HuH-7 (cell line): ENCODE results near the gene AAR2.

ENCODE experiments used
- DNase-seq: peaks from one replicate; pipeline ENCODE4 v3.0.0; 2011; ENCODE audit warnings: low spot score

AAR2 gene

DNA sequence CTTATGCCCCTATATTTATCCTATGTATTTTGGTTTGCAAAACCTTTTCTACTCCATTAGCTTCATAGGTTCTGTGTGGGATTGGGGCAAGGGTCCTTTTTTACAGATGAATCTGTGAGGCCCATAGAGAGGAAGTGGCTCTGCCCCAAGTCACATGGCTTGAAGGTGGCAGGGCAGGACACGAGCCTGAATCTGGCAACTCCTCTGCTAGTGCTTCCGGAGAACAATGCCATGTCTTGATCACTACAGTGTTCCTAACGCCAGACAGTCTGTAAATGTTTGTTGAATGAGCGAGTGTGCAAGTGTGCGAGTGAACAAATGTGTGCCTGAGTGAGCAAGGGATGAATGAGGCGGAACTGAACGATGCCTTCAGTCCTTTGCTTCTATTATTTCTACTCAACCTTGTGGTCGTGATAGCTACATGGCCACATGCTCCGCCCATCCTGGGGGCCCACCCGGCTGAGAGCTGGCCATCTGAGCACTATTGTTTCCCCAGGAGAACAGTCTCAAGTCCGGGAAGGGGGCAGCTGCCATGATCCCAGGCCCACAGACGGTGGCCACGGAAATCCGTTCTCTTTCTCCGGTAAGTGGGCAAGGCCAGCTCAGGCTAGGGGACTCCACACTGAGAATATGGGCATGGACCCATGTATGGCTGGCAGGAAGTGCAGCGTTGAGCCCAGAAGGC is 17.8 kb upstream of the AAR2 start:
- no peak for DNase-seq

- DNase-seq: no peak
Observed at GRCh38 chr20:36219671-36220220, 16.5 kb upstream of the AAR2 start.

GRCh38 chr20:36225666-36226065 is 10.6 kb upstream of the AAR2 start:
- DNase-seq: no peak

DNA sequence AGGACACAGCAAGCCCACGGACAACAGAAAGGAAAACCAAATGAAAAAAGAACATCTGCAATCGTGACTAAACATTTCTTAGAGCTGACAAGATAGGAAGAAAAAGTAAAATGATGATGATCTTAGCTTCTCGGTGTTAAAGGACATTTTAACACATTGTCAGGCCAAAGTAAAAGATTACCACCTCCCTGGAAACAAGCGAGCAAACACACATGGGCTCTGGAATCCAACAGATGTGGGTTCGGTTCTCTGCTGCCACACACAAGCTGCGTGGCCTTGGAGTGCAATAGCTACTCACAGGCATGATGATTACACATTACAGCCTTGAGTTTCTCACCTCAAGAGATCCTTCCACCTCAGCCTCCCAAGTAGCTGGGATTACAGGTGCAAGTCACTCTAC is 7.5 kb upstream of the AAR2 start:
- DNase-seq: no peak

DNA sequence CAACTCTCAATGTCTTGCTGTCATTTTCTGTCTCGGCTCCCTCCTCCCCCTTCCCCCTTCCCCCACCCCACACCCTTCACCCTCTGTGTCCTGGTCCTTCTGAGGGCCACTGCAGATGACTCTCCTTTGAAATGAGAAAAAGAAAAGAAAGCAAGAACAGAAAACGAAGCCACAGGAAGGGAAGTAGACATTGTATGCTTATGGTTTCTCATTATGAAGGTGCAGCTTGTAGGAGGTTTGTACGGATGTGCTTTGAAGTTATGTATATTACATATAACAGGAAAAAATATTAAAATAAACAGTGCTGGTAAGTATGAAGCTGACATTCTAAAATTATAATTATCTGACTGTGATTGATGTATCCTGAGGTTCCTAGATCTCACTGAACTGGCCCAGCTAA is 6.3 kb upstream of the AAR2 start:
- DNase-seq: no peak

- DNase-seq: no peak
Observed at GRCh38 chr20:36231331-36231730, 4.9 kb upstream of the AAR2 start.

- no peak for DNase-seq
Observed at GRCh38 chr20:36234771-36235320, 1.4 kb upstream of the AAR2 start.

DNA sequence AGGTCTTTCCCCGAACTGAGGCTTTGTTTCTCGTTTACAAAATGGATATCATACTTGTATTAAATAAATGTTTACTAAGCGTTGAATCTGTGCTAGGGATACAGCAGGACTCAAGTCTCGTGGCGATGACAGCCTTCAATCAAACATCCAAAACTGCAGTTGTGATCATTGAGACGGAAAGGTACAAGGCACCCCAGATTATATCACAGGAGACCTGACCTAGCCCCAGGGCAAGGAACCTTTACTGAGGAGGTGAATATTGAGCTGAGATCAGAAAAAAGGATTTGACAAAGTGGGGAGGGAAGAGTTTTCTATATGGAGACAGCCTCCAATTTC is 476 bp downstream of the AAR2 start:
- no peak for DNase-seq

DNA sequence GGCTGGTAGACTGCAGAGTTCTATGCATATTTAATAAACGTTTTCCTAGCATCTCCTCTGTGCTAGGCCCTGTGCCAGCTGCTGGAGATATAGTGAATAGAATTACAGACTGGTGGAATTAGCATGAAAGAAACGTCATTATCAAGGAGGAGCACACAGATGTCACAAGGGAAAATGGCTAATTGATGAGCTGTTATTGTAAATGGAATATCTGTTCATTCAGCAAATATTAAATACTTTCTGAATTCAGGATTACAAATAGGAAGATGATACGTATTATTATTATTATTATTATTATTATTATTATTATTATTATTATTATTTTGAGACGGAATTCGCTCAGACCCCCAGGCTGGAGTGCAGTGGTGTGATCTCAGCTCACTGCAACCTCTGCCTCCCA is 1.2 kb downstream of the AAR2 start:
- no peak for DNase-seq

- DNase-seq: no peak
Observed at GRCh38 chr20:36238153-36238552, 1.9 kb downstream of the AAR2 start.

DNA sequence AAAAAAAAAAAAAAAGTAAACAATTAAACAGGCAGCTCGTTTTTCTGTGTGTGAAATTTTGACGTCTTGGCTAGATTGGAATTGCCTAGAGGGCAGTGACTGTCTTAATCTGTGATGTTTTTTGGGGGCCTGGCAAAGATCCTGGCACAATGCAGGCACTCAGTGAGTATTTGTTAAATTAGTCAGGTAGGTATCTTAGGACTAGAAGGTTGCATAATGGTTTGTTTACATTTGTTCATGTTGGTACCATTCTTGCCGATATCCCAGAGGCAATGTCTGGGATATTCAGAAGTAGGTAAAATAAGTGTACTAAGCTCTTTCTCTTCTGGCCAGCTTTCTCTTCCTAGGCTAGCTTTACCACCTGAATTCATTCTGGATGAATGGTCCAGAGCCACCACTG is 2.5 kb downstream of the AAR2 start:
- DNase-seq: no peak

DNA sequence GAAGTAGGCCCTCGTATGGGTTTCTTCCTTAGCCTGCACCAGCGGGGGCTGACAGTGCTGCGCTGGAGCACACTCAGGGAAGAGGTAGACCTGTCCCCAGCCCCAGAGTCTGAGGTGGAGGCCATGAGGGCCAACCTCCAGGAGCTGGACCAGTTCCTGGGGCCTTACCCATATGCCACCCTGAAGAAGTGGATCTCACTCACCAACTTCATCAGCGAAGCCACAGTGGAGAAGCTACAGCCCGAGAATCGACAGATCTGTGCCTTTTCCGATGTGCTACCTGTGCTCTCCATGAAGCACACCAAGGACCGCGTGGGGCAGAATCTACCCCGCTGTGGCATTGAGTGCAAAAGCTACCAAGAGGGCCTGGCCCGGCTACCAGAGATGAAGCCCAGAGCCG is 3.8 kb downstream of the AAR2 start:
- no peak for DNase-seq

DNA sequence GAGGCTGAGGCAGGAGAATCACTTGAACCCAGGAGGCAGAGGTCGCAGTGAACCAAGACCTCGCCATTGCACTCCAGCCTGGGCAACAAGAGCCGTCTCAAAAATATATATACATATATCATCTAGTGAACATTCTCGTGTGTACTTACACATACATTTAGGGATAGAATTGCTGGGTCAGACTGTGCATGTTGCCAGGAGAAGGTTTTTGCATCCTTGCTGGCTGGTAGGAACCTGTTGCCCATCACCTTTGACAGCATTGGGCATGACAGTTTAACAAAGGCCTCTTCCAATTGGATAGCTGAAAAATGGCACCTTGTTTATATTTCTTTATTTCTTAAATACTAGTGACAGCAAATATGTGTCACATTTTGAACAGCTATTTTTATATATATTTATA is 5.4 kb downstream of the AAR2 start:
- no peak for DNase-seq

GRCh38 chr20:36243726-36244125 is 7.4 kb downstream of the AAR2 start:
- DNase-seq: no peak

- DNase-seq: no peak
Observed at GRCh38 chr20:36246401-36246800, 10.1 kb downstream of the AAR2 start.

DNA sequence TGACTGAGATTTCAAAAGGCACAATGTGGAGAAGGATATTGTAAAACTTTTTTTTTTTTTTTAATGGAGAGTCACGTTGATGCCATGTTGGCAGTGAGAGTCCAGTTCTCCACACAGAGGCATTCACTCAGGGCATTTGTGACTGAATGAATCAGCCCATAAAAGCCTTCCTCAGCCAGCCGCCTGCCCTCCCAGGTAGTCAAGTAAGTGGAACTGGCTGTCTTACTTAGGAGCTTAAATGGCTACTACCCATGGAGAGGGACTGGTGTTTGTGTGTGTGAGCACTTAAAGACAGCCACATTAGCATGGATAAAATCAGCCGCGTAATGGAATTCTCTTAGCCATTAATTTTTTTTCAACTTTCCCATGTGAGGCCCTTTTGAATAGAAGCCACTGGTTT is 12.6 kb downstream of the AAR2 start:
- no peak for DNase-seq

- no peak for DNase-seq
Observed at GRCh38 chr20:36249450-36249849, 13.2 kb downstream of the AAR2 start.

GRCh38 chr20:36251426-36251825 is 15.1 kb downstream of the AAR2 start:
- no peak for DNase-seq

DNA sequence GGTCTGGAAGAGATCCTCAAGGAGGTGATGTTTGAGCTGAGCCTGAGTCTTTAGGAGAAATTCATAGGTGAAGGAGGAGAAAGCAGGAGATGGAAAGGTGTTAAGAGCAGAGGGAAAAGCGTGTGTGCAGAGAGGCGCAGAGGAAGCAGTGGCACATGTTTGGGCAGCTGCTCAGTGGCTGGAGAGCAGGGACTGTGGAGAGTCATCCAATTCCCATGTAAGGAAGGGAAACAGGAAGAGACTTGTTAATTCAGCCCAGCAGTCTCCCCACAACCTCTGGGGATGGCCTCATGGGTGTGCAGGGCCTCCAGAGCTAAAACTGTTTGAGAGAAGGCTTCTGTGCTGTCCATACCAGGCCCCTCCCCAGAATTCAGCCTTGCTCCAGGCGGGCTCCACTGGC is 16.2 kb downstream of the AAR2 start:
- DNase-seq: no peak

DNA sequence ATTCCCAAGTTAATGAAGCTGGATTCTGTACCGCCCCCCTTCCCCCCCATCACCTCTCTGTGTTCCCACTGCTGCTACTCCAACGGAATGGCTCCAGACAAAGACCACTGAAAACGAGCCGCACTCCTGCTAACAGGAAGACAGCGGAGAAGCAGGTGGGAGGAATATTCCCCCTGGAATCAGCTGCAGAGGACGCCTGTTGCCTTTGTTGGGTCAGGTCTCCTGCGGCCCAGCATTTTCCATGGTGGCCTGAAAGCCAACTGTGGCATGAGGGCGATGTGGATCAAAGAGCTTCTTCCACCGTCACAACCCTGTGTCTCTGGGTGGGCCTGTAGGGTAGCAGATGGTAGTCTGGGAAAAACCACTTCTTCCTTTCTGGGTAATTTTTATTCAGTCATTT is 16.8 kb downstream of the AAR2 start:
- no peak for DNase-seq

DNA sequence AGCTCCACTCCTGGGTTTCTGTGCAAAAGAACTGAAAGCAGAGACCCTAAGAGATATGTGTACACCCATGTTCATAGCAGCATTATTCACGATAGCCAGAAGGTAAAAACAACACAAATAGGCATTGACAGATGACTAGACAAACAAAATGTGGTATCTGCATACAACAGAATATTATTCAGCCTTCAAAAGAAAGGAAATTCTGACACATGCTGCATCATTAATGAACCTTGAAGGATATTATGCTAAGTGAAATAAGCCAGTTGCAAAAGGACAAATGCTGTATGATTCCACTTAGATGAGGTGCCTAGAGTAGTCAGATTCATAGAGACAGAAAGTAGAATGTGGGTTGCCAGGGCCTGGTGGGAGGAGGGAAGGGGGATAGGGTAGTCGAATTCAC is 17.8 kb downstream of the AAR2 start:
- DNase-seq: no peak

- no peak for DNase-seq
Observed at GRCh38 chr20:36255445-36255844, 19.2 kb downstream of the AAR2 start.

DNA sequence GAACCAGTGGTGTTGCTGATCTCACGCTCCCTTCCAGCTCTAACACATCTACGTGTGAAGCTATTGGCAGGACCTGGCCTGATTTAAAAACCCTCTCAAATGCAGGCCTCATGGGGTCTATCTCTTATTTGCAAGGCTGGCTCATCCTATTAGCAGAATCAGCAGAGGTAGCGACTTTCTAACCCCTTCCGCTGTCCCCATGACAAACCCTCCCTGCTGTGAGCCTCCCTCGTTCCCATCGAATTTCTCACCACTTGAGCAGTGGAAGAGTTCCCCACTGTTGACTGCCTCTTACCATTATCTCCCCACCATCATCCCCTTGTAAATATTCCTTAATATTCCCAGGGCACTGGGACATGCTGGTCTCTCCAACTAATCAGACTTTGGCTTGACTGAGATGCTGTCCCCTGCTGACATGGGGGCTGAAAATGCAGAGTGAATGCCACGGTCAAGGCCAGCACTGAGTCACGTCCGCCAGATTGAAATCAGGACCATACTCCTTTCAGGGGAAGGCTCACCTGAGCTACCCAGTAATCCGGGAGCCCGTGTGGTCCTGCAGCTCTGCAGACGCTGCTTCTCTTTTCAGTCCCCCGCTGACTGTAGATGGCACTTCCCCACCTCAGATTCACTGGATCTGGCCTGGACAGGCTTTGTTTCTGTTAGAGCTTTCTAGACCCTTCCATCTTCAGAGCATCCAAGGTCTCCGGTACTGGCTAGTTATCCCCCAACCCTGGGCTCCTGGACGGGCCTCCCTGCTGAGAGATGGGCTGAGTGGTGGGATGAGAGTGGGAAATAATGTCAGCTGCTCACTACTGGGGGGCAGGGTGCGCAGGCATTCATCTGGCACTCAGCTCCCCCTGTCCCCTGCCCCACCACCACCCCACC is 23.1 kb downstream of the AAR2 start:
- no peak for DNase-seq
